SJSA1 (cell line): ENCODE measurements around the gene PSG1. TPM values are rescaled to one million over a fixed set of nuclear protein-coding genes. Genes with fewer than 3 reads are reported as not detected.
A peak's percentile ranks its signal among the peaks of the same experiment; 100 is the strongest.
"Not testable (repeated sequence)": the region's sequence is repeated elsewhere in the genome, so short reads cannot be mapped to it uniquely, and the experiment has no call there.

Experiments used
- DNase-seq, 2 experiments: peaks; one replicate each; pipeline ENCODE4 v3.0.0-alpha.2; 2015 to 2020; ENCODE audit warnings: low spot score in 2 of 2, low read depth in 1 of 2
- H3K27ac ChIP-seq: fragments of 250-450 bp; sonication (Bioruptor Pico); 2 replicates; pipeline ENCODE4 v1.5.1; 2020; ENCODE audit warnings: mild to moderate bottlenecking, moderate library complexity
- H3K27me3 ChIP-seq: fragments of 250-450 bp; sonication (Bioruptor Pico); replicated peaks from 2 replicates; pipeline ENCODE4 v1.5.1; 2020; ENCODE audit warnings: mild to moderate bottlenecking, moderate library complexity
- H3K36me3 ChIP-seq: fragments of 250-450 bp; sonication (Bioruptor Pico); 2 replicates; pipeline ENCODE4 v1.5.1; 2020; ENCODE audit warnings: mild to moderate bottlenecking
- H3K4me1 ChIP-seq: fragments of 250-450 bp; sonication (Bioruptor Pico); replicated peaks from 2 replicates; pipeline ENCODE4 v1.6.1; 2021; ENCODE audit warnings: mild to moderate bottlenecking
- H3K4me3 ChIP-seq: fragments of 250-450 bp; sonication (Bioruptor Pico); 2 replicates; pipeline ENCODE4 v1.5.1; 2020; ENCODE audit warnings: mild to moderate bottlenecking
- H3K9me3 ChIP-seq: fragments of 250-450 bp; sonication (Bioruptor Pico); replicated peaks from 2 replicates; pipeline ENCODE4 v1.5.1; 2020; ENCODE audit warnings: mild to moderate bottlenecking
- total RNA-seq: library from RNA; depleted of rRNA; stranded (reverse); fragments of >200 nt; shearing (Covaris generic); gene quantifications from 2 replicates; pipeline ENCODE4 v1.2.3, GENCODE V29; 2014

PSG1 gene
- total RNA-seq, 1 experiment from 2014 or later = 0.05 TPM

DNA sequence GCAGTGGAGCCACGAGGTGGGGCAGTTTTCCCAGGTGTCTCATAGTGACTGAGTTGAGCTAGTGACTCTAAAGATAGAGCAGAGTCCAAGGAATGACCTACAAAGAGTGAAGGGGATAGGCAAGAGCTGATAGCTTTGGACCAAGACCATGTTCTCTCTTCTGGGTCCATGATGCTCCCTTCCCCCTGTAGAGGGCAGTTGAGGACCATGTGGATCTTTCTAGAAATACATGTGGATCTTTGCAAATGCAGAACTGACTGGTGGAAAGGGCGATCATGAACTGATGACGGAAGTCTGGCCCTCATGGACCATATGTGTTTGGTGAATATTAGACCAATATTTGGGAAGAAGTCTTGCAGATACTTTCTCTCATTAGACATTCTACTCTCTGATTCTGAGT is 6.9 kb downstream of the PSG1 start:
- Histone ChIP-seq H3K4me3 (no peak overlapping the region), H3K27ac (no peak overlapping the region), H3K4me1 (peaks cover 25% of the 10 kb centered on the region), H3K9me3 (no peaks in the 10 kb centered on the region), H3K36me3 (no peaks in the 10 kb centered on the region), H3K27me3 (no peaks in the 10 kb centered on the region)
- DNase-seq = no peak

DNA sequence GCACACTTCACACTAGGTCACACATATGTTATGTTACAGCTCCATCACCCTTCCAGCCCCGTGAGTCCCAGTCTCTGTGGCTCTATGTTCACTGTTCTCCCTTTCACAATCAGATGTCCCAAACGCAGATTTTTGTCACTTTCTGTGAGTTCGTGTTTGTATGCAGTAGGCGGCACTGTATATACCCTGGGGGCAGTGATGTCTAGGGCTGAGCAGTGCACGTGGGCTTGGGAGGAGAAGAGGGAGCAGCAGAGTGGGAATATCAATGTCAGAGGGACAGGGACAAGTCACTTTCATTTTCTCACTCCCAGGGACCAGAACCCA is 22.0 kb downstream of the PSG1 start:
- no peaks in the 10 kb centered on the region for H3K9me3 ChIP-seq
- H3K27me3 ChIP-seq = no peaks in the 10 kb centered on the region
- DNase-seq = peak in 1 of 2 experiments; percentile 6
- no peak overlapping the region for H3K4me3 ChIP-seq
- no peak overlapping the region for H3K27ac ChIP-seq
- peaks cover 4% of the 10 kb centered on the region for H3K4me1 ChIP-seq
- no peaks in the 10 kb centered on the region for H3K36me3 ChIP-seq

DNA sequence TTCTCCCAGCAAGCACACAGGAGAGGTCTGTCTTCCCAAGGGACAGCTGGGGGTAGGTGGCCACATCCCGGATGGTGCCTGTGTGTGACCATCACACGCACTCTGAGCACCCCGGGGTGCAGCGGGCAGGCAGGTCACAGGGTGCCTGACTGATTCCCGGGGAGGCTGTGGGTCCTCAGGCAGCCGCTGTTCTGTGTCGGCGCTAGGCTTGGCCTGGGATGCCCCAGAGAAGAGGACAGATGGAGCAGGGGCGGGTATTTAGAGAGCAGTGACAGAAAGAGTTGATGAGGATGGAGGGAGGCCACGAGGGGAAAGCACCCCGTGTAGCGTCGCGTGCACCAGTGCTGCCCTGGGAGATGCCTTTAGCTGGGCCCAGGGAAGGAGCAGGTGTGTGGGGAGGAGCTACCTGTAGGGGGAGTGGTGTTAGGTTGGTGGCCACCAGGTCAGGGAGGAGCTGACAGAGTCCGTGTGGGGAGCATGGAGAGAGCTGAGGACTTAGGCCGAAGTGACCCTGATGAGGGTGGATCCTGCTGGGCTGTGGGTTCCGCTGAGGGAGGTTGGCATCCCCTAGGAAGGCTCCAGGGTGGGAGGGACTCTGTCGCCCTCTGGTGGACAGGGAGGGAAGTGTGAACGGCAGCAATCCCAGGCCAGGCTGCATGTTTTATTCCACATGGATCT is 22.5 kb downstream of the PSG1 start:
- H3K4me1 ChIP-seq, H3K36me3 ChIP-seq, H3K27ac ChIP-seq, H3K9me3 ChIP-seq, H3K27me3 ChIP-seq, H3K4me3 ChIP-seq: not testable (repeated sequence)
- DNase-seq = peak in 1 of 2 experiments; percentile 33

DNA sequence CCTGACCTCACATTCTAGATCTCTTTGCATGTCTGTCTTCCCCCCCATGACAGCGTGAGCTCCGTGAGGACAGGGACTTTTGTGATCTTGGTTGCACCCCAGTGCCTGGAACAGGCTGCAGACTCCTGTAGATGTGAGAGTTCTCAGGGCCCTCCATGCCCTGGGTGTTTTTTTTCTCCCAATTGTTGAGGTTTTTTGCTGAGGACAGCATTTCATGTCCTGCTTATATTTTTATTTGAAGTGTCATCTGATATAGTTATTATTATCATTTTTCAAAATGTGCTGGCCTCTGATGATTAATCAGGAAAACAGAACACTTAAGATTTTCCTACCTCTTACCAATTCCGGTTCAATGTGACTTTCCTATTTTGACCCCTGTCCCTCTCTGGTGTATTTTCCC is 24.8 kb downstream of the PSG1 start:
- H3K9me3 ChIP-seq, H3K4me3 ChIP-seq, H3K27ac ChIP-seq, DNase-seq, H3K36me3 ChIP-seq, H3K27me3 ChIP-seq: not testable (repeated sequence)
- peaks cover 31% of the 10 kb centered on the region for H3K4me1 ChIP-seq

DNA sequence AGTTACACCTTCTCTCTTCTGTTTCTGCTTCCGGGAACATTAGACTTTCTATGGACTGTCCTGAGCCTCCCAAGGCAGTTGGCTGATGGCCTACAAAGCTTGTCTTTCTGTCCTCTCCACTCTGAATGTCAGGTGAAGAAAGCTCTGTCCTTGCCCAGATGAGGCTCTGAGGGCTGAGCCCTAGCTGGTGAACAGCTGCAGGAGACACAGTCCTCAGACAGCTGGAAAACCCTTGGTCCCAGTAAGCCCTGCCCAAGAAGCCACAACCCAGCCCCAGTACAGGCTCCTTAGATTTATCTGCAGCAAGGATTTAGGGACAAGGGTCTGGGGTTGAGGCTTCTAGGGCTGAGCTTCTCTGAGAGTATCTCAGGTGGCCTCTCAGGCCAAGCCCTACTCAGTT is 26.3 kb downstream of the PSG1 start:
- H3K4me3 ChIP-seq, H3K27ac ChIP-seq, DNase-seq, H3K27me3 ChIP-seq, H3K36me3 ChIP-seq, H3K9me3 ChIP-seq: not testable (repeated sequence)
- peaks cover 32% of the 10 kb centered on the region for H3K4me1 ChIP-seq

DNA sequence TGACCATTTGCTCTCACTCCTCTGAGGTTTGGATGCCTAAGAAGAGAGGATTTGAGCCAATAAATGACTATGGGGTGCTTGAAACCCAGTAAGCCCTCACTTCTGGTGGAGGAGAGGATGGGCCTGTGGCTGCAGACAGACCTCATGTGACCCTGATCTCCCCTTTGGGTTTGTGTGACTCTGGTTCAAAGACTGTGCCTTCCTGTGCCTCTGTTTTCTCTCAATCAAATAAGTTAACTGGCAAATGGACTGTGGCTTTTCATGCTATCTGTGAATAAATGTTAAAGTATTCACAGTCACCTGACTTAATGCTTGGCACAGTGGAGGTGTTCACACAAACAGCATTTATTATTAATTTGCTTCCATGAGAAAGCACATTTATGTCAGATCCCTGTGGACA is 26.7 kb downstream of the PSG1 start:
- H3K27me3 ChIP-seq, H3K4me3 ChIP-seq, H3K9me3 ChIP-seq, DNase-seq, H3K36me3 ChIP-seq: not testable (repeated sequence)
- 0 out of 2 replicates have a peak overlapping the region, but pooled peaks have one; percentile 100 for H3K27ac ChIP-seq
- H3K4me1 ChIP-seq = peaks cover 32% of the 10 kb centered on the region

DNA sequence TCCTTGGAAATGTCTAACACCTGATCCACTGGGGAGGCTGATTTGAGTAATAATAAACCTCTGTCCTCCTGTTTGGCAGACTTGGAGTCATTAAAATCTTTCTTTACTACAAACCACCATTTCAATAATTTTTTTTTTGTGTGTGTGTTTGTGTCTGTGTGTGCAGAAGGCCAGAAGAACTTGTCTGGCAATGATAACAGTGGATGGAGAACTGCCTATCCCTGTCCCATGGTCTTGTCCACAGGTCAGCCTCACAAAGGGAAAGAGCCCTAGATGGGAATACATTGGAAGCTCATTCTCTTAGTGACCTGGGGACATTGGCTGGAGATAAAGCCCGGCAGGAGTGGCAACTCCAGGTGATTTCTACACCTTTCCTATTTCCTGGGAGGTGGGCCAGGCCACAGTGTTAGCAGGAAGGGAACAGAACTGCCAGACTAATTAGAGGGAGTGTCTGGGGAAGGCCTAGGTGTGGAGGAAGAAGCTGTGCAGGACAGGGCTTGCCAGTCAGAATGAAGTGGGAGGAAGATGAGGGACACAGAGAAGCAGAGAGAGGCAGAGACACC is 27.7 kb downstream of the PSG1 start:
- not testable (repeated sequence) for H3K4me3 ChIP-seq, DNase-seq, H3K9me3 ChIP-seq, H3K27me3 ChIP-seq, H3K36me3 ChIP-seq
- peak overlapping the region; percentile 100 for H3K27ac ChIP-seq
- H3K4me1 ChIP-seq = peaks cover 32% of the 10 kb centered on the region

DNA sequence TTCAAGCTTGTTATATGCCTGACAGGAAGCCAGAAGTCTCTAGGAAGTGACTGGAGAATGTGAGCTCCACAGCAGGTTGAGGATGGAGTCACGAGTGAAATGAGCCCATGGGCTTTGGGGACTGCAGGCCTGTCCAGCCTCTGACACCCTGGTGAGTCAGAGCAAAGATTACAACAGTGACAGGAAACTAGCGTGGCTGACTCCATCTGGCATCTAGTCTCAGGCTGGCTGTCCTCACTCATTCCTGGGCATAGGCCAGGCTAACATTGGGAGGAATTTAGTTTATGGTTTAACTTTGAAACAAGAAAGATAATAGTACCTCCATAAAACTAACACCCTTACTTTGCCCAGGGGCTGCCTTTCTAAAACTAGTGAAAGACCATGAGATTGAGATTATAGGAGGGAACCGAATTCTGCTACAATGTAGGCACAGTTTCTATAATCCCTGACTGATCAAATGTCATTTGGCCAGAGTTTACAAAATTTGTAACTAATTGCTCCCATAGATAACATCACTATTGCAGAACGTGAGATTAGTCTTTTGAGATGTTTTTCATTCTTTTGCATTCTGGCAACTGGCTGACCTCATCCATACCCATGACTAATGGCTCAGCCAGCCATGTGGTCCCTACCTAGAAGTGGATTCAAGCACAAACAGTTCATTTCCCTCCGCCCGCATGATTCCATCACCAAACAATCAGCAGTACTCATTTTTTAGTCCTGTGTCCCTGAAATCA is 28.4 kb downstream of the PSG1 start:
- Histone ChIP-seq H3K36me3 (no peaks in the 10 kb centered on the region), H3K27ac (peak overlapping the region; percentile 100), H3K27me3 (no peaks in the 10 kb centered on the region), H3K9me3 (no peaks in the 10 kb centered on the region), H3K4me3 (no peak overlapping the region), H3K4me1 (peaks cover 32% of the 10 kb centered on the region)
- DNase-seq = peak; percentile 94

DNA sequence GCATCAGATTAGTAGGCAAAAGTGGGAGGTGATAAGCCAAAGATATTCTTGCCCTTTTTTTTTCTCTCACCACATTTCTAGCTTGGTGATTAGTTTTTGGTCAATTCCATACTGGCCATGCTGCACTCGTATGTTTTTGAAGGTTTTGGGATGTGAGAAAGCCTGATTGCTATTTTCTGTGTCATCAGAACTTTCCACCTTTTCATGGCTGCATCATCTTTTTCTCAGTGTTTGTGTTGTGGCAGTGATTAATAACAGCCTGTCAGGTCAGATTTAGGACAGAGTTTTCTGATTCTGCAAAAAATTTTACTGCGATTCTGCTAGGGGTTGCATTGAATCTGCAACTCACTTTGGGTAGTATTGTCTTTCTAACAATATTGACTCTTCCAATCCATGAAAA is 32.9 kb downstream of the PSG1 start:
- no peaks in the 10 kb centered on the region for H3K27me3 ChIP-seq
- no peak for DNase-seq
- H3K4me1 ChIP-seq = peaks cover 18% of the 10 kb centered on the region
- no peak overlapping the region for H3K4me3 ChIP-seq
- H3K36me3 ChIP-seq = no peaks in the 10 kb centered on the region
- H3K9me3 ChIP-seq = no peaks in the 10 kb centered on the region
- no peak overlapping the region for H3K27ac ChIP-seq

DNA sequence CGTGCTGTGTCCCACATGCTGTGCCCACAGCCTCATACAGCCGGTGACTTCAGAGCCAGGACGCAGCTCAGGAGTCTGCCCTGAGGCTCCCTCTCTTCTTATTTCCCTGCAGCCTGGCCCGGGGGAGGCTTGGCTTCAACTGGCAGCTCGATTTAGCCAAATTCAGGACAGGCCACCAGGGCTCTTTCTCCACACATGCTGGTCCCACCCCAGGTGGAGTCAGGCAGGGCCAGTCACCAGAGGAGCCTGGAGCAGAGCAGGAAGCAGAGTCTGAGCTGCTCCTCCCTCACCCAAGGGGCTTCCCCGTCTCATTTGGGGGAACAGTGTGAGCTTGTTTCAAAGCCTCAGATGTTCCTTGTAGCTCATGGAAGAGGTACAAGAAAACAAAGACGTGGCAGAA is 35.9 kb downstream of the PSG1 start:
- not testable (repeated sequence) for H3K4me1 ChIP-seq, H3K27me3 ChIP-seq, H3K4me3 ChIP-seq, DNase-seq, H3K36me3 ChIP-seq, H3K27ac ChIP-seq, H3K9me3 ChIP-seq

DNA sequence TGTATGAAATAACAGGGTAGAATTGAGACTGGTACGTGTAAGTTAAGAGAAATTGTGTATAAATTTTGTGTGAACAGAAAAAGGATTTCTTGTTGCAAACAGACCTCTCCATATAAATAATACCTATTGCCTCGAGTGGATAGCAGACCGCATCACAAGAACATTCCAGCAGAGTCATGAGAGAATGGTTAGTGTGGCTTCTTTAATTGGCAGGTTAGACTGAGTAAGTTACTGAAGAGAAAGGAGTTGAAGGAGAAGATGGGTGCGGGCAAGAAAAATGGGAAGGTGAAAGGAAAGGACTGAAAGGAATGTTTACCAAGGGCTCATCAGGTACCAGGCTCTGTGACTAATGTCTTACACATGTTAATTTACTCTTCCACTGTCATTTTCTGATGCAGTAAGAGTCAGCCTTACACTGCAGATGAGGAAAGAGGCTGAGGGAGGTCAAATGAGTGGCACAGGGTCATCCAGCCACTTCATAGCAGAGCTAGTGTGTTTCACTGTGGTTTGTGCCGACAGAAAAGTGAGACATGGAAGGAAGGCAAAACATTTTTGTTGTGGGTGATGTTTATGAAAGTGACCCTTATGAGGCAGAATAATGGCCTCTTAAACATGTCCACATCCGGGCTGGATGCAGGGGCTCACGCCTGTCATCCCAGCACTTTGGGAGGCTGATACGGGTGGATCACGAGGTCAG is 46.6 kb downstream of the PSG1 start:
- H3K4me1 ChIP-seq = peaks cover 21% of the 10 kb centered on the region
- H3K9me3 ChIP-seq, H3K4me3 ChIP-seq, H3K36me3 ChIP-seq, H3K27me3 ChIP-seq: not testable (repeated sequence)
- H3K27ac ChIP-seq = peak overlapping the region; percentile 63
- DNase-seq = peak; percentile 41 to 57

DNA sequence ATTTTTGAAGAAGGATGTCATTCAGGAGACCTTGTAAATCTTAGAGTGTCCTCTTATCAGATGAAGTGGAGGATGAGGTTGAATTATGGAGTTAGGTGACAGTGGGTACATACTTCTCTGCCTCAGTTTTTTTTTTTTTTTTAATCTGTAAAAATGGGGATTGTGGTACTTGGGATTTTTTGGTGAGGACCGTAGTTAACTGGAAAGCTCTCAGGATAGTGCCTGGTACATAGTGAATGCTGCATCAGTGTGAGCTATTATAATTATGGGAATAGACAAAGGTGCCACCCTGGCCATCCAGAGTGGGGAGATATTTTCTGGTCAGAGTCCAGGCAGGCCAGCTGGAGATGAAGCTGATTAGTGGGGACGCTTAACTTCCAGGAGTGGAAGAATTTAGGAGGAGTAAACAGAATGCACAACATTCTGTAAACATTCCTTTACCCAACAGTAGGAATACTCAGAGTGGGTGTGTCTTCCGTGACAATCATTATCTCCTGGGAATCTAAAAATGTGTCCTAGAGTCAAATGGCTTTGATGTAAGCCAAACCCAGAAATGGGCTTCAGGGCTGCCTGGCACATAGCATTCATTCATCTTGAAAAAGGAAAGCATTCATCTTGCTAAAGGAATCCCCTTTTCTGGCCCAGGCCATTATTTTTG is 47.4 kb downstream of the PSG1 start:
- H3K27ac ChIP-seq = peak overlapping the region; percentile 63

DNA sequence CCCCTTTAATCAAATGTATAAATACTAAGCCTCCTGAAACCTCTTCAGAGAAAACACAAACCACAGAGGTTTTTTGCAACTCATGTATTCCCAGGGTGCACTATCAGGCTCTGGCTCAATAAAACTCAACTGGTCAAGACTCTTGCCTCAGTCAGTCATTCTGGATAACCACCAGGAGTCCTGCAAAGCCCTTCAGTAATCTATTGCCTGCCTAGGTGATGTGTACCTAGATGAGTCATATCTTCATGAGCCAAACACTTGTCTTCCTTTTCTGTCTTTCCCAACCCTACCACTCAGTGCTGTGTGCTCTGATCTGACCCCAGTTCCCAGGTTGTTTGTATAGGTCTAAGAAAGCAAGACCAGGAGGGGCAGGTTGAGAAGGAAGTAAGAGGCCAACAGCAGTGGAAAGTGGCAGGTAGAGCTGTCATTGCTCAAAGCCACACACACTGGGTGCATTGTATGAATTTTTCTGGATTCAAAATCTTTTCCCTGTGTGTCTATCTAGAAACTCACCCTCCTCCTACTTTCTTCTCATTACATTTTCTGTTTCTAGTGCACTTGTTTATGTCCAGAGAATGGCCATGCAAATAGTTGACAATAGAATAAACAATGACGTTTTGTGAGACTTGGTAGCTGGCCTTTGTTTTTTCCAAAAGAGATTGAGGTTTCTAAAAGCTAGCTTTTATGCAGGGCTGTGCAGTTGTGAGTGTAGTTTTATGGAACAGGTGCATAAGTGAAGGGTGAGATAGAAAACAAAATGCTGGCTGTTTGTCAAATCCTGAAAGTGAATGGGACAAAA is 48.1 kb downstream of the PSG1 start:
- no peak overlapping the region for H3K4me3 ChIP-seq
- H3K9me3 ChIP-seq = no peaks in the 10 kb centered on the region
- peaks cover 21% of the 10 kb centered on the region for H3K4me1 ChIP-seq
- no peak overlapping the region for H3K27ac ChIP-seq
- no peaks in the 10 kb centered on the region for H3K36me3 ChIP-seq
- H3K27me3 ChIP-seq = no peaks in the 10 kb centered on the region
- DNase-seq = peak in 1 of 2 experiments; percentile 23

More for the DNA sequence above, 47.4 kb downstream of the PSG1 start:
- not testable (repeated sequence) for H3K4me3 ChIP-seq, H3K36me3 ChIP-seq, H3K9me3 ChIP-seq, H3K27me3 ChIP-seq
- peak in 1 of 2 experiments; percentile 52 for DNase-seq
- H3K4me1 ChIP-seq = peaks cover 21% of the 10 kb centered on the region
